ENCODE measurements around the gene FABP6.
"Not testable (repeated sequence)": the region's sequence is repeated elsewhere in the genome, so short reads cannot be mapped to it uniquely, and the experiment has no call there.

FABP6 gene

GRCh38 chr5:160227012-160227411 is 2.3 kb upstream of the FABP6 start:
- no peak for DNase-seq

- DNase-seq: no peak
Observed at GRCh38 chr5:160230686-160231527, 1.6 kb downstream of the FABP6 start.

- DNase-seq: no peak
Observed at GRCh38 chr5:160231783-160232342, 2.6 kb downstream of the FABP6 start.

- no peak for DNase-seq
Observed at GRCh38 chr5:160233215-160233614, 3.9 kb downstream of the FABP6 start.

GRCh38 chr5:160235731-160236130 is 6.4 kb downstream of the FABP6 start:
- DNase-seq: no peak

GRCh38 chr5:160237571-160238093 is 8.3 kb downstream of the FABP6 start:
- no peak for DNase-seq

- DNase-seq: no peak
Observed at GRCh38 chr5:160240350-160240749, 11.0 kb downstream of the FABP6 start.

- no peak for DNase-seq
Observed at GRCh38 chr5:160242145-160242544, 12.8 kb downstream of the FABP6 start.

- no peak for DNase-seq
Observed at GRCh38 chr5:160245506-160246086, 16.3 kb downstream of the FABP6 start.

GRCh38 chr5:160249570-160249969 is 20.3 kb downstream of the FABP6 start:
- DNase-seq: not testable (repeated sequence)

- DNase-seq: no peak
Observed at GRCh38 chr5:160250226-160250625, 20.9 kb downstream of the FABP6 start.

GRCh38 chr5:160250826-160251225 is 21.5 kb downstream of the FABP6 start:
- DNase-seq: no peak

- DNase-seq: no peak
Observed at GRCh38 chr5:160251406-160252155, 22.3 kb downstream of the FABP6 start.

GRCh38 chr5:160252916-160253315 is 23.6 kb downstream of the FABP6 start:
- DNase-seq: no peak

GRCh38 chr5:160253441-160253840 is 24.1 kb downstream of the FABP6 start:
- DNase-seq: no peak

GRCh38 chr5:160254706-160255105 is 25.4 kb downstream of the FABP6 start:
- DNase-seq: no peak

GRCh38 chr5:160259341-160259740 is 30.0 kb downstream of the FABP6 start:
- no peak for DNase-seq

GRCh38 chr5:160260006-160260775 is 30.9 kb downstream of the FABP6 start:
- no peak for DNase-seq

- no peak for DNase-seq
Observed at GRCh38 chr5:160260881-160261815, 31.8 kb downstream of the FABP6 start.

GRCh38 chr5:160262151-160263074 is 33.1 kb downstream of the FABP6 start:
- DNase-seq: no peak

All from 8988T (cell line).